GM10248 (cell line): ENCODE measurements around the gene EPYC.

Source experiments
- CTCF ChIA-PET: fragments of 300-600 bp; sonication (Branson Sonifier 250); formaldehyde crosslinking; extraction: SDS; loops from one replicate; lab custom pipeline; 2021; ENCODE audit warnings: antibody characterized with exemption; lab: Yijun Ruan, JAX
- POLR2A ChIA-PET: fragments of 350-650 bp; sonication (Branson Sonifier 250); formaldehyde crosslinking; extraction: SDS; loops from one replicate; lab custom pipeline; 2020; ENCODE audit warnings: antibody characterized with exemption; lab: Yijun Ruan, JAX
- DNase-seq: peaks from one replicate; pipeline ENCODE4 v3.0.0; 2012; ENCODE audit errors: extremely low spot score
- CTCF ChIP-seq: IDR thresholded peaks from 2 replicates; pipeline ENCODE4 v1.5.1; 2012; ENCODE audit warnings: mild to moderate bottlenecking, low read depth; ENCODE audit errors: extremely low read depth, missing control alignments, control extremely low read depth

EPYC gene

GRCh38 chr12:90999527-90999926 lies 5.2 kb downstream of the EPYC start:
- TF ChIP-seq CTCF = no peak
- ChIA-PET CTCF (no interaction called here), POLR2A (no interaction called here)
- DNase-seq = no peak

GRCh38 chr12:90995010-90995409 lies 9.8 kb downstream of the EPYC start:
- no peak for TF ChIP-seq CTCF
- ChIA-PET CTCF (interaction anchor here (1.3 to 2.6 kb wide), 2 partner anchors 9 to 12 kb away, joined by 4 to 6 read pairs; no protein-coding TSS in a partner anchor), POLR2A (no interaction called here)
- DNase-seq = no peak

- no peak for TF ChIP-seq CTCF
- ChIA-PET CTCF (interaction anchor here (1.2 to 1.5 kb wide), 3 partner anchors 8 to 12 kb away, joined by 3 to 4 read pairs (median 3); partner anchors contain the start of gene EPYC), POLR2A (no interaction called here)
- DNase-seq = no peak
These were observed 12.8 kb downstream of the EPYC start for GRCh38 chr12:90991952-90992465.

GRCh38 chr12:90990611-90991010 lies 14.2 kb downstream of the EPYC start:
- DNase-seq = no peak
- ChIA-PET POLR2A (no interaction called here), CTCF (interaction anchor here (1.1 to 2.9 kb wide), 2 partner anchors 13 to 118 kb away, joined by 3 to 7 read pairs; no protein-coding TSS in a partner anchor)
- TF ChIP-seq CTCF = no peak

- CTCF ChIA-PET = interaction anchor here (1.1 to 2.9 kb wide), 2 partner anchors 12 to 119 kb away, joined by 3 to 7 read pairs; no protein-coding TSS in a partner anchor
- TF ChIP-seq CTCF = no peak
- DNase-seq = no peak
- POLR2A ChIA-PET = no interaction called here
These were observed 15.1 kb downstream of the EPYC start for GRCh38 chr12:90989686-90990111.

GRCh38 chr12:90987520-90987919 lies 17.3 kb downstream of the EPYC start:
- ChIA-PET POLR2A (no interaction called here), CTCF (interaction anchor here (1.3 to 2.3 kb wide), 7 partner anchors 8 to 121 kb away, joined by 3 to 7 read pairs (median 5); no protein-coding TSS in a partner anchor)
- no peak for DNase-seq
- TF ChIP-seq CTCF = no peak
